GM21723 (cell line): ENCODE data around the gene AP1M1.

ENCODE experiments used
- ATAC-seq: cut with Tn5 transposase; IDR thresholded peaks from one replicate; pipeline ENCODE4 v1.9.1; 2021; ENCODE audit warnings: mild to moderate bottlenecking, moderate library complexity; ENCODE audit not compliant: unreplicated experiment

The AP1M1 gene

DNA sequence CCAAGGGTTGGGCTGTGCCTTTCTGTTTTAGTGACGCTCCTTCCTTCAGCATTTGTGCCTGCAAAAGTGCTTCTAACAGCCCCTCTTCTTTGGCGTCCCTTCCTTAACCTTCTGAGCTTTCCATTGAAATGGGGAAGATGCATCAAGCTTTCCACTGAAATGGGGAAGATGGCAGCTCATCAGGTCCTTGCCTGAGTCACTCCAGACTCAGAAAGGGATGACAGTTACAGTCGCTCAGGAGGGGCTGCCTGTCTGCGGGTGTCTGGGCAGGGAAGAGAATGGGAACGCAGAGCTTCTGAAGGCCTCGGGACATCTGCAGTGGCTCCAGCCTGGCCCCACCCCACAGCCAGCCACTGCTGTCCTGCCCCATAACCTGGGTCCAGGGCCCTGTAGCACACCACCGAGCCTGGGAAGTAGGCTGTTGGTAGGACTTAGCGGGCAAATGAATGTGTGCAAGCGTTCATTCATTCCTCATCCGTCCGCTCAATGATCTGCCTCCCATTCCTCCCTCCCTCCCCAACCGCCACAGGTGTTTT, 9.8 kb downstream of the AP1M1 start:
- no peak for ATAC-seq

GRCh38 chr19:16208064-16208759, 10.5 kb downstream of the AP1M1 start:
- ATAC-seq, result no peak

- no peak for ATAC-seq
These were observed 11.3 kb downstream of the AP1M1 start for GRCh38 chr19:16208847-16209665.

GRCh38 chr19:16210168-16210567, 12.5 kb downstream of the AP1M1 start:
- ATAC-seq, result no peak

- ATAC-seq, result no peak
These were observed 15.4 kb downstream of the AP1M1 start for GRCh38 chr19:16213076-16213475.

GRCh38 chr19:16216744-16217670, 19.3 kb downstream of the AP1M1 start:
- no peak for ATAC-seq

GRCh38 chr19:16217716-16218451, 20.2 kb downstream of the AP1M1 start:
- ATAC-seq, result no peak

DNA sequence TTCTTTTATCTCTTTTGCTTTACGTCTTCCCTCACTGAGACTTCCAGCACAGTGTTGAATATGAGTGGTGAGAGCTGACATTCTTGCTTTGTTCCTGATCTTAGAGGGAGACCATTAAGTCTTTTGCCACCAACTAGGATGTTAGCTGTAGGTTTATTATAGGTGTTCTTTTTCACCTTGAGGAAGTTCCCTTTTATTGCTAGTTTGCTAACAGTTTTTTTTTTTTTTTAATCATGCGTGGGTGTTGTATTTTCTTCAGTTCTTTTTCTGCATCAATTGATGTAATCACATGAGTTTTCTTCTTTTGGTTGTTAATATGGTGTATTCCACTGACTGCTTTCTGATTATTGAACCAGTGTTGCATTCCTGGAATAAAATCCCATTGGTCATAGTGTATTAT, 21.1 kb downstream of the AP1M1 start:
- no peak for ATAC-seq

DNA sequence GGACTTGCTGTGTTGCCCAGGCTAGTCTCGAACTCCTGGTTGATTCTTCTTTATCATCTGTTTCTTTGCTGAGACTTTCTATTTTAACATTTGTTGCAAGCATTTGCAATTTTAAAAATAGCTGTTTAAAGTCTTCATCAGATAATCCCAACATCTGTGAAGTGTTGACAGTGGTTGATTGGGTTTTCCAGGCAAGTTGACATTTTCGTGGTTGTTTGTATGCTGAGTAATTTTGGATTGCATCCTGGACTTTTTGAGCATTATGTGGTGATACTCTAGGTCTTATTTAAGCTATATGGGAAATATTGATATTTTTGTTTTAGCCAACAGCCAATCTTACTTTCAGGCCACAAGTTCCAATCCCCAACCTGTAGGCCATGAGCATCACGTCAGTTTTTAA, 25.1 kb downstream of the AP1M1 start:
- ATAC-seq, result no peak

- no peak for ATAC-seq
These were observed 26.0 kb downstream of the AP1M1 start for GRCh38 chr19:16223746-16224145.

GRCh38 chr19:16224293-16225045, 26.8 kb downstream of the AP1M1 start:
- ATAC-seq, result no peak

GRCh38 chr19:16225279-16226183, 27.8 kb downstream of the AP1M1 start:
- no peak for ATAC-seq

GRCh38 chr19:16226184-16226591, 28.5 kb downstream of the AP1M1 start:
- ATAC-seq, result no peak

- ATAC-seq, result no peak
These were observed 29.4 kb downstream of the AP1M1 start for GRCh38 chr19:16226878-16227836.

GRCh38 chr19:16227837-16228636, 30.3 kb downstream of the AP1M1 start:
- ATAC-seq, result no peak

GRCh38 chr19:16228637-16229321, 31.1 kb downstream of the AP1M1 start:
- no peak for ATAC-seq
